GM18517 (cell line): ENCODE measurements around the gene SNAPC5.
"Not testable (repeated sequence)": the region's sequence is repeated elsewhere in the genome, so short reads cannot be mapped to it uniquely, and the experiment has no call there.

Experiments
- ATAC-seq: cut with Tn5 transposase; IDR thresholded peaks from one replicate; pipeline ENCODE4 v1.9.1; 2021; ENCODE audit warnings: mild to moderate bottlenecking, moderate library complexity; ENCODE audit not compliant: unreplicated experiment

Gene SNAPC5, protein sequence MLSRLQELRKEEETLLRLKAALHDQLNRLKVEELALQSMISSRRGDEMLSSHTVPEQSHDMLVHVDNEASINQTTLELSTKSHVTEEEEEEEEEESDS

GRCh38 chr15:66497502-66498455, at the start of gene SNAPC5:
TSS of gene SNAPC5 (minus strand) at chr15:66497762. CDS start at chr15:66497731, 31 bp downstream.
- peak; percentile 79 for ATAC-seq

GRCh38 chr15:66545255-66545654, 47.7 kb upstream of the SNAPC5 start:
- ATAC-seq = no peak

GRCh38 chr15:66542896-66543295, 45.3 kb upstream of the SNAPC5 start:
- no peak for ATAC-seq

GRCh38 chr15:66535056-66535455, 37.5 kb upstream of the SNAPC5 start:
- ATAC-seq = no peak

DNA sequence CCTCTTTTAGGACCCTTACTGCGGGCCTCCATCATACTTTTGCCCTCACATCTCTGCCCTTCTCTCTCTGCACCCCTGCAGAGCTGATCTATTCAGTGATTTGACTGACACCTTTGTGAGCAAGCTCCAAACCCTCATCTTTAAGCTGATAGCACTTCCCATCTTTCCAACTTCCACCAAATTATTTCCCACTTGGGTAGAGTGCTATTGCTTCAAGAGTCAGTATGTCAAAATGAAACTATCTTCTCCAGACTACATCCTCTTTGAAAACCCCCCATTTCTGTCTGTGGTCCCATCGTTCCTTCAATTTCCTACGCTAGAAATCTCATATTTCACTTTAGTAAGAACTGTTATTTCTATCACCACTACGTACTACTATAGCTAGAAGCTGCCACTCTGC, 27.3 kb upstream of the SNAPC5 start:
- ATAC-seq = no peak

GRCh38 chr15:66523926-66524325, 26.4 kb upstream of the SNAPC5 start:
- ATAC-seq = no peak

GRCh38 chr15:66515901-66516322, 18.4 kb upstream of the SNAPC5 start:
- no peak for ATAC-seq

GRCh38 chr15:66514586-66514985, 17.0 kb upstream of the SNAPC5 start:
- no peak for ATAC-seq

DNA sequence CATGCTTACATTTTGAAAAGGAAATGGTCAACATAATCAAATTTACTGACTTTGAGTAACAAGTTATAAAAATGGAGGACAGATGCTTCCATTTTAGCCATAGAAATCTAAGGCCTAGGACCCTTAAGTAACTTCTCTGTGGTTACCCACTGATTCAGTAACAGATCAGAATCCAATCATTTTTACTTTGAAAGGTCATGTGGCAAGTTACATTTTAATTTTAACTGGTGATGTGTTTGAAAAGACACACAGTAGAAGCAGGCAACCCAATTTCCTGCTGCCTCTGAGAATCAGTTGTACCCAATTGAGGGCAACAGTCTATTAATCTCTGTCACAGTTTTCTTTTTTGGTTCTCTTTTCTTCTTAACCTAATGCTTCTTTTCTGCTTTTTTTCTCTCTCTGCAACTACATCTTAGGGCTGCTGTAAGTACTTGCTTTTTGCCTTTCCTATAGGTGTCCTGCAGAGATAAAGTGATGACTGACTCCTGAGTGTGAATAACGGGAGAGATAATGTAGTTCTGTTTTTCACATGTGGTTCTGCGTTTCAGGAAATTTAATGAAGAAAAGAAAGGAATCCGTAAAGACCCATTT, 10.8 kb upstream of the SNAPC5 start:
- no peak for ATAC-seq

GRCh38 chr15:66505818-66506217, 8.3 kb upstream of the SNAPC5 start:
- ATAC-seq = no peak

GRCh38 chr15:66505430-66505811, 7.9 kb upstream of the SNAPC5 start:
- no peak for ATAC-seq

- peak; percentile 78 for ATAC-seq
These were observed 7.2 kb upstream of the SNAPC5 start, which contains the start of the genes RPL4 and ZWILCH for GRCh38 chr15:66504563-66505429. TSS of gene RPL4 (minus strand) at chr15:66504855. CDS start at chr15:66504790, 65 bp downstream. TSS of gene ZWILCH (plus strand) at chr15:66505326. CDS start at chr15:66505339, 13 bp downstream.

- ATAC-seq = no peak
These were observed 6.4 kb upstream of the SNAPC5 start for GRCh38 chr15:66503780-66504562.

DNA sequence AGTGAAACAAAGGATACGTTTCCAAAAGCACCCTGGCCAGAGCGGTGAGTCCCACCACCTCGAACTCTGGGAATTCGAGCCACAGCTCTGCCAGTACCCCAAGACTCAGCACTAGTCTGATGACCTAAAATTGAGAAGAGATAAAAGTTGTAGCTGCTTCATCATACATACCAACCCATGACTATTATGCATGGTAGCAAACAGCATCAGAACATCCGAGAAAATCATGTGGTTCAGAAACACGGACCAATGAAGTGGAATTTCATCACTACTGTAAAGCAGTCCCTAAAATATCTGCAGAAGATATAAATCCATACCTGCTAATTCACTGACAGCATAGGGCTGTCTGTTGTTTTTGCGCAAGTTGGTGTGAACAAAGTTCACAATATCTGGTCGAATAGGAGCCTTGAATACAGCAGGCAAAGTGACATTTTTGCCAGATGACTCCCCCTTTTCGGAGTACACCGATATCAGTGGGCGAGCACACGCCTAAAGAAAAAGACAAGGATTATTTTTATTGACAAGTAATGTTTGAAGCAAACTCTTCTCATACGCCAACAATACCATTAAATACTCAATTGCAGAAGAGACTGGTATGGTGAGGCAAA, 5.6 kb upstream of the SNAPC5 start:
- not testable (repeated sequence) for ATAC-seq

DNA sequence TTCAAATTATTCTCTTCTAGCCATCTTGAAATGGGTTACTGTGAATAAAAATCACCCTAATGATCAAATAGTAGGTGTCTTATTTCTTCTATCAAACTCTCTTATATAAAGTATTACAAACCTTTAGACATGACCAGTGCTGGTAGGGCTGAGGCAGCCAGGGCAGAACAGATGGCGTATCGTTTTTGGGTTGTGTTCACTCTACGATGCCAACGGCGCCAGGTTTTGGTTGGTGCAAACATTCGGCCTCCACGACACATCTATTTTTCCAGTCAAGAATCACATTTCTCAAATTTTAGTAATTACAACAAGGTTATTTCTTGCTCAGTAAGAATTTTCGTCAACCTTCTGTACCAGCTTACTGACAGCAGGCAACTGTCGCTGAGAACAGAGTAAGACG, 4.9 kb upstream of the SNAPC5 start:
- ATAC-seq = no peak

- not testable (repeated sequence) for ATAC-seq
These were observed 2.8 kb upstream of the SNAPC5 start for GRCh38 chr15:66500346-66500745.

DNA sequence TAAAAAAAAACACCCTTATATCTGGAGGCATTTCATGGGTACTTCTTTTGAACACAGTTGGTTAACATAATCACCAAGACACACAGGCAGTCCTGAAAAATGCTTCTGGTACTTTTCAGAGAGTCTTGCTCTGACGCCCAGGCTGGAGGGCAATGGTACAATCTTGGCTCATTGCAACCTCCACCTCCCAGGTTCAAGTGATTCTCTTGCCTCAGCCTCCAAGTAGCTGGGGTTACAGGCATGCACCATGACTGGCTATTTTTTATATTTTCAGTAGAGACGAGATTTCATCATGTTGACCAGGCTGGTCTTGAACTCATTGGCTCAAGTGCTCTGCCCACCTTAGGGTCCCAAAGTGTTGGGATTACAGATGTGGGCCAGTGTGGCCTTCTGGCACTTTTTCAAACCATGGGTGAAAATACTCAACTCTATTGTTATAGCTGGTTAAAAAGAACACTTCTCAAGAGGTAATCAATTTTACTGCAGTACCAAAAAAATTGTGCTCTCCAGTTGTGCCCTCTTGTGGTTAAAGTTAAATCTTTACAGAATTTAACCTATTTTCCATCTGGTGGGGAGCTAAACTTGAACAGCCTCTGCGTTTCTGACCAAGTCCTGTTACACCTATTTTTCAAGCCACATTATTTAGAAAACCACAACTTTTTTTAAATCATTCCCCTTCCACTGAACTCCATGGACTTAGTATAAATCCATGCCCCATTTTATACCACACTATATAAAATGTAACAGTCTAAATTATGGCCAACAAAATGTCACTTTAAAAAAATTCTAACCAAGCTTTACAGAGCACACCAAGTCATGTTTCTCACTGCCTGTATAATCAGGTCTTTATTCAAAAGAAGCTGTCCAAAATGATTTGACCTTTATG, 1.2 kb upstream of the SNAPC5 start:
- ATAC-seq = no peak

DNA sequence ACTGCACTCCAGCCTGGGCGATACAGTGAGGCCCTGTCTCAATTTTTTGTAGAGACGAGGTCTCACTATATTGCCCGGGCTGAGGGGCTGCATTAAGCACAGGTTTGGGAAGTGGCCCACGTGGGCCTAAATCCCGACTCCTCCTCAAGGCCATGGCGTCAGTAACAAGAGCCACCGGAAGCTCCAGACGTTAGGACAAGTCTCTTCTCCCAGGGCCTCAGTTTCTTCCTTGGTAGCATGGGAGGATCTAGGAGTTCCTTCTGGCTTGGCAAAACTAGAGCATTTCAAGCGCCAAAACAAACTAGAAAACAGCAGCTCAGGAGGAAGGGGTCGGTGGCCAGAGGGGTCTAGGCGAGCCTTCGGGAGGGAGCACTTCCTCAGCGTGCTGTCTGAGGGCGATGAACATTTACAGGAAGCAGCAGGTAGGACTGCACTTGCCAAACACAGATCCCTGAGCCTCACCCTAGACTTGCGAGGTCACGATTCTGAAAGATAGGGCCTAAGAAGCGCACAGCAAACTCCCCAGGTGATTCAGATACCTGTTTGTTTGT, 536 bp downstream of the SNAPC5 start:
- peak; percentile 12 for ATAC-seq
